Measurements from ENCODE around the gene KRT5. TPM values are rescaled to one million over a fixed set of nuclear protein-coding genes. Genes with fewer than 3 reads are reported as not detected.

Gene KRT5
- total RNA-seq, 4 donors from 2014 or later = 0.33 to 1.3 (median 0.88) TPM; not detected in 1

GRCh38 chr12:52469853-52470252 lies 50.3 kb downstream of the KRT5 start:
- no peak for TF ChIP-seq CTCF (IDR thresholded peaks at IDR 0.05; ENCODE audit: low read depth)

GRCh38 chr12:52464897-52465296 lies 55.3 kb downstream of the KRT5 start:
- no peak for TF ChIP-seq CTCF (IDR thresholded peaks at IDR 0.05; ENCODE audit: low read depth)

Other genes with a start within 250 kb of the KRT5 start
- under 1 TPM in 1 of 4 donors, not detected in 3; 0.34 TPM for gene KRT86, start 245.7 kb downstream of the KRT5 start, total RNA-seq
- not detected for gene KRT81, start 228.9 kb downstream of the KRT5 start, total RNA-seq
- not detected for gene KRT83, start 199.0 kb downstream of the KRT5 start, total RNA-seq
- gene KRT85, start 152.9 kb downstream of the KRT5 start, total RNA-seq = not detected
- gene KRT84, start 134.7 kb downstream of the KRT5 start, total RNA-seq = not detected
- gene KRT82, start 114.1 kb downstream of the KRT5 start, total RNA-seq = not detected
- gene KRT75, start 86.0 kb downstream of the KRT5 start, total RNA-seq = not detected
- not detected for gene KRT6B, start 68.2 kb downstream of the KRT5 start, total RNA-seq
- not detected for gene KRT6C, start 46.6 kb downstream of the KRT5 start, total RNA-seq
- under 1 TPM in 1 of 4 donors, not detected in 3; 0.98 TPM for gene KRT6A, start 27.1 kb downstream of the KRT5 start, total RNA-seq
- gene KRT71, start 32.8 kb upstream of the KRT5 start, total RNA-seq = not detected
- gene KRT74, start 53.4 kb upstream of the KRT5 start, total RNA-seq = not detected
- not detected for gene KRT72, start 81.1 kb upstream of the KRT5 start, total RNA-seq
- gene KRT73, start 98.2 kb upstream of the KRT5 start, total RNA-seq = not detected
- gene KRT2, start 131.8 kb upstream of the KRT5 start, total RNA-seq = not detected
- under 1 TPM in 1 of 4 donors, not detected in 3; 0.38 TPM for gene KRT1, start 160.0 kb upstream of the KRT5 start, total RNA-seq
- gene KRT77, start 183.1 kb upstream of the KRT5 start, total RNA-seq = 1 to 10 TPM in 1 of 4 donors, under 1 TPM in 1, not detected in 2; 0.17 to 1.5 TPM

Measured in subcutaneous adipose tissue (tissue), 4 donors.